Measurements from ENCODE around the gene KHDRBS2.

KHDRBS2 gene

DNA sequence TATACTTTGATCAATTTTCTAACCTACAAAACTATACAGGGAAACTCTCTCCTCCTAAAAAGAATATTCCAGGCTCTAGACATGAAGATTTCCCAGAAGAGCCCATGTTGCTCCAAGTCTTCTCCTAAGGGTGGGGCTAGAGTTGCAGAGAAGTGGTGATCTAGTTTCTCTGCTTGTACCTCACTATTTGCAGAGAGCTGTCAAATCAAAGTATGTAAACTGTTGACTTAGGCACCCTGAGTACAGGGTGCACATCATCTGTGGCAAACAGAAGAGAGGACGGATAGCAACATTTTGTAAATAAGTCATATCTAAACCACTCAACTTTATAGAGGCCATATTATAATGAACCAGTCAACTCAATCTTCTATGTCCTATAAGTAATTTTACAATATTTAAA is 250.1 kb downstream of the KHDRBS2 start:
- no peaks in the 10 kb centered on the region for H3K4me1 Mint-ChIP-seq (ENCODE audit: low read depth)
- no peaks in the 10 kb centered on the region for H3K27me3 Mint-ChIP-seq (ENCODE audit: low read depth)
- no peak overlapping the region for H3K4me3 Mint-ChIP-seq
- H3K9me3 Mint-ChIP-seq: peaks cover 17% of the 10 kb centered on the region
- no peaks in the 10 kb centered on the region for H3K36me3 Mint-ChIP-seq (ENCODE audit: low read depth)
- no peak overlapping the region for H3K27ac Mint-ChIP-seq

DNA sequence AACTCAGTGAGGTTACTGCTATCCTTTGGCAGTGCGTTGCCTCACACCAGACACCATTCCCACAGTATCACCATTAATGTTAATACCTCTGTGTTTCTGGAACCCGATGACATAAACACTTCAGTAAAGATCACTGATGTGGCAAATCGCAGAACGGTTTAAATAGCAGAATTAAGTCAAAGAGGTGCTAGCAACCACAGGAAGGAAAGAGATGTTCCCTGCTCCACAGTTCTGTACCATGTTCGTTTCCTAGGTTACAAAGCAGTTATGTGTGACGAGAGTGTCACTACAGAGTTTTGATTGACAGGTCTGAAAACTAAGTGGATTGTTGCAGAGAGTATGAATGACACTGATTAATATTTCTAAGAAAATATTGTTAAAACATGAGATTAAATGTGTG is 272.3 kb downstream of the KHDRBS2 start:
- peaks cover 6% of the 10 kb centered on the region for H3K9me3 Mint-ChIP-seq
- H3K4me3 Mint-ChIP-seq: no peak overlapping the region
- H3K27ac Mint-ChIP-seq: no peak overlapping the region
- H3K36me3 Mint-ChIP-seq (ENCODE audit: low read depth): no peaks in the 10 kb centered on the region
- no peaks in the 10 kb centered on the region for H3K27me3 Mint-ChIP-seq (ENCODE audit: low read depth)
- no peaks in the 10 kb centered on the region for H3K4me1 Mint-ChIP-seq (ENCODE audit: low read depth)

DNA sequence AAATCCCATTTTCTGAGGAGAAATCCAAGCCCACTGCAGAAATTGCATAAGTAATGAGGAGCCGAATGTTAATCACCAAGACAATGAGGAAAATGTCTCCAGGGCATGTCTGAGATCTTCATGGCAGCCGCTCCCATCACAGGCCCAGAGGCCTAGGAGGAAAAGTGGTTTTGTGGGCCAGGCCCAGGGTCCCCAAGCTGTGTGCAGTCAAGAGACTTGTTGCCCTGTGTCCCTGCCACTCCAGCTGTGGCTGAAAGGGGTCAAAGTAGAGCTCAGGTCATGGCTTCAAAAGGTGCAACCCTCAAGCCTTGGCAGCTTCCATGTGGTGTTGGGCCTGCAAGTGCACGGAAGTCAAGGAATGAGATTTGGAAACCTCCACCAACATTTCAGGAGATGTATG is 276.6 kb downstream of the KHDRBS2 start:
- Mint-ChIP-seq H3K9me3 (peaks cover 12% of the 10 kb centered on the region), H3K4me3 (no peak overlapping the region), H3K36me3 (ENCODE audit: low read depth) (no peaks in the 10 kb centered on the region), H3K27me3 (ENCODE audit: low read depth) (no peaks in the 10 kb centered on the region), H3K27ac (no peak overlapping the region), H3K4me1 (ENCODE audit: low read depth) (no peaks in the 10 kb centered on the region)

DNA sequence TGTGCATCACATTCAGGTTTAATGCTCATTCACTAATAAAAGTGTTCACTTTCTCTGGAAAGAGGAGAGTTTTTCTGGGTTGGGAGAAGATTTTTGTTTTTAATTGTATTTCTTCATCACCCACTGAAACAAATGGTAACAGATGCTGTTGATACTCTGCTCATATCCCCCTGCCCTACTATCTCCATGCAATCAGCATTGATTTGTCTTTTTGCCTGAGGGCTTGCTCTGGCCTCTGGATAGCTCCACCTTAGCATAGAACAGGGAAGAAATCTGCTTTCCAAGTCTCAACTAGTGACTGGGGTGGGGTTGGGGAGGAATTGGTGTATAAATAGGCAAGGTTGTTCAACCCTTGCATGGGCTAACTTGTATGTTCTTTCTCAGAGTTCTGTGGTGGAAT is 296.4 kb downstream of the KHDRBS2 start:
- H3K27ac Mint-ChIP-seq: no peak overlapping the region
- no peaks in the 10 kb centered on the region for H3K27me3 Mint-ChIP-seq (ENCODE audit: low read depth)
- no peak overlapping the region for H3K4me3 Mint-ChIP-seq
- no peaks in the 10 kb centered on the region for H3K36me3 Mint-ChIP-seq (ENCODE audit: low read depth)
- peaks cover 12% of the 10 kb centered on the region for H3K9me3 Mint-ChIP-seq
- H3K4me1 Mint-ChIP-seq (ENCODE audit: low read depth): no peaks in the 10 kb centered on the region

DNA sequence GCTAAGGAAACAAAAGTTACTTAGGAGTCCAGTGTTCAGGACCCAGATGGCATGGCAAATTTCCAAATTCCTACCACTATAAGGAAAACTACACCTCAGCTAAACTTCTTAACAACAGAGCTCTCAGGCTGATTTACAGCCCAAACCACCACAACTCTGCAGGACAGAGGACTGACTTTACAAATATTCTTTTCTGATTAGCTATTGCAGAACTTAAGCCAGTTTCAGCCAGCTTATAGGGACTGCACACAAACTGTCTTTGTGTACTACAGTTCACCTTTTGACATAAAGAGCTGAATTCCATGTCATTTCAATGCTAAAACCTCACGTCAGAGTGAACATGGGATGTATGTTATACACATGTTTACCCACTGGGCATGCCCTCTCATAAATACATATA is 305.4 kb downstream of the KHDRBS2 start:
- H3K4me3 Mint-ChIP-seq: no peak overlapping the region
- H3K27ac Mint-ChIP-seq: no peak overlapping the region
- no peaks in the 10 kb centered on the region for H3K4me1 Mint-ChIP-seq (ENCODE audit: low read depth)
- H3K9me3 Mint-ChIP-seq: peaks cover 9% of the 10 kb centered on the region
- H3K27me3 Mint-ChIP-seq (ENCODE audit: low read depth): no peaks in the 10 kb centered on the region
- no peaks in the 10 kb centered on the region for H3K36me3 Mint-ChIP-seq (ENCODE audit: low read depth)

DNA sequence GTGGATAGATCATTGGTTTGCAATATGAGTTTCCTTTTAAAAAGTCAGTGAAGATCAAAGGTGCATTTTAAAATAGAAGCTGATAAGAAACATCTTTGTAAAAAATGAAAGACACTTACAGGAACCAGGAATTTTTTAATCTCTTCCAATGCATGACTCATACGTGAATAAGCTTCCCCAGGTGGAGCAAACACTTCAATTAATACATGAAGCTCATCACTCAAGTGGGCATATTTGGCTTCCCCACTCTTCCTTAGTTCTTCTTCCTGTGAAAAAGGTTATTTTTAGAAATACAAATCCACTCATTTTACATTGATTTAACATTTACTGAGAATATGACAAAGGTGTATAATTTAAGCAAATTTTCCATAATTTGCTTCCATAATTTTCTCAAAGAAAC is 308.1 kb downstream of the KHDRBS2 start:
- Mint-ChIP-seq H3K36me3 (ENCODE audit: low read depth) (no peaks in the 10 kb centered on the region), H3K9me3 (peaks cover 5% of the 10 kb centered on the region), H3K4me3 (no peak overlapping the region), H3K4me1 (ENCODE audit: low read depth) (no peaks in the 10 kb centered on the region), H3K27ac (no peak overlapping the region), H3K27me3 (ENCODE audit: low read depth) (no peaks in the 10 kb centered on the region)

DNA sequence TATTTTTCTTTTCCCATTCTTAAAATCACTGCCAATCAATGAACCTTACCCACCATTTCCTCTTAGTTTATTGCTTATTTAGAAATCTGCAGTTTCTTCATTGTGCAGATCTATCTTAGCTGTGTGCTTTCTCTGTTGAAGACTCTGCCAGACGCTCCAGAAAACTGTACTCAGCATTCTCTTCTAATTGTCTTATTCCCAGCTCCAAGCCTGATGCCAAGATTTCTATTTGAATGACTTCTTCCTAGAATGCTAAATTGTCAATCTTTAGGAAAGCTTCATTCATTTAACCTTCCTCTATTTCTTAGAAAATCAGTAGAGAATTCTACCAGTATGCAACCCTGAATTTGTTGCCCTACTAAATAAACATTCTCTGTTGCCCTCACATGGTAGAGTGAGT is 308.9 kb downstream of the KHDRBS2 start:
- Mint-ChIP-seq H3K4me3 (no peak overlapping the region), H3K9me3 (peaks cover 5% of the 10 kb centered on the region), H3K27ac (no peak overlapping the region), H3K27me3 (ENCODE audit: low read depth) (no peaks in the 10 kb centered on the region), H3K36me3 (ENCODE audit: low read depth) (no peaks in the 10 kb centered on the region), H3K4me1 (ENCODE audit: low read depth) (no peaks in the 10 kb centered on the region)

DNA sequence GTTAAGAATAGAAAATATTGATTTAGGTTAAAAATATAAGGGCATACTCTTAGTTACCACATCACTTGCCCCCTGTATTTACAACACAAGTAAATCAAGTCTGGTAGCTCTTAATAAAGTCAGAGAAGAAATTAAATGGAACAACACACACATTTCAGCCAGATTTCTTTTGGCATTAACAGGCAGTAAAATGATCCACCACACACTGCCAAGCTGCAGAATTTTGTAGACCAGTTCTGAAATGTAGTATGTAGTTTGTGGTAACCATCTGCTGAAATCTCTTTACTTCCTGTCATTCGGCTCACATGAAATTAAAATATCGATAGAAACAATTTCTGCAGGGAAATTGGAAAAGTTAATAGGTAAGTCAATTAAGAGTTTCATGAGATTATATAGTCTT is 326.8 kb downstream of the KHDRBS2 start:
- Mint-ChIP-seq H3K36me3 (ENCODE audit: low read depth) (no peaks in the 10 kb centered on the region), H3K9me3 (peaks cover 34% of the 10 kb centered on the region), H3K4me3 (no peak overlapping the region), H3K27ac (no peak overlapping the region), H3K27me3 (ENCODE audit: low read depth) (no peaks in the 10 kb centered on the region), H3K4me1 (ENCODE audit: low read depth) (no peaks in the 10 kb centered on the region)

DNA sequence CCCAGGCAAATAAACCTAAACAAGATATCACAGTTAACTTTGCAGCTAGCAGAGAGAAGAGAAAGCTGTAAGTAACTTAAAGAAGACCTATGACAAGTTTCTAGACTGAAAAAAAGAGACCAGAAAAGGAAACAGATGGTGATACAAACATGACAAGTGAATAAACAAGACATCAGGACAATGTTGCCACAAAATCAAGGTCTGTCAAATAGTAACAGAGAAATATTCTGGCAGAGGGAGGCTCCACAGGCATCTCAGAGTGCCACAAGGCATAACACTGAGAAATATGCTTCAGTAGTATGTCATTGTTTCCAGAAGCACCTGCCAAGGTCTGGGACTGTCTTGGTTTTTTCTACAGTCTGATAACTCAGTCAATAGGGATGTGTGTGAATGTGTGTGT is 332.2 kb downstream of the KHDRBS2 start:
- no peaks in the 10 kb centered on the region for H3K36me3 Mint-ChIP-seq (ENCODE audit: low read depth)
- no peaks in the 10 kb centered on the region for H3K27me3 Mint-ChIP-seq (ENCODE audit: low read depth)
- no peaks in the 10 kb centered on the region for H3K4me1 Mint-ChIP-seq (ENCODE audit: low read depth)
- no peak overlapping the region for H3K4me3 Mint-ChIP-seq
- H3K9me3 Mint-ChIP-seq: peaks cover 40% of the 10 kb centered on the region
- H3K27ac Mint-ChIP-seq: no peak overlapping the region

DNA sequence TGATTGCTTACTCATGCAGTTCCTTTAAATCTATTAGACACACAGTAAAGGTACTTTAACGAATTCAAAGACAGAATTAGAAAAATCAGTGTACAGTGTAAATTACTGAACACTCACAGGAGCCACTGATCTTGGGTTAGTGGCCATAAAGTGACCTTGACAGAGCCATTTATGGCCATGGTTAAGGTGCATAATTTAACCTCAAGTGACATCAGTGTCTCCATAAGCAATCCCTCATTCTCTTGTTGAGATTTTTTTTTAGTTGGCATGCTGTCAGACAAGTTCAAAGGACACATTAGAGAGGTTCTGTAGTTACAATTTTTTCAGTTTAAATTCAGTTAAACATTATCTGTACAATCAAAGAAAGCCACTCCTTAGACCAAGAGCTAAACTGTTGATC is 334.4 kb downstream of the KHDRBS2 start:
- Mint-ChIP-seq H3K27ac (no peak overlapping the region), H3K27me3 (ENCODE audit: low read depth) (no peaks in the 10 kb centered on the region), H3K9me3 (peaks cover 25% of the 10 kb centered on the region), H3K4me1 (ENCODE audit: low read depth) (no peaks in the 10 kb centered on the region), H3K36me3 (ENCODE audit: low read depth) (no peaks in the 10 kb centered on the region), H3K4me3 (no peak overlapping the region)

DNA sequence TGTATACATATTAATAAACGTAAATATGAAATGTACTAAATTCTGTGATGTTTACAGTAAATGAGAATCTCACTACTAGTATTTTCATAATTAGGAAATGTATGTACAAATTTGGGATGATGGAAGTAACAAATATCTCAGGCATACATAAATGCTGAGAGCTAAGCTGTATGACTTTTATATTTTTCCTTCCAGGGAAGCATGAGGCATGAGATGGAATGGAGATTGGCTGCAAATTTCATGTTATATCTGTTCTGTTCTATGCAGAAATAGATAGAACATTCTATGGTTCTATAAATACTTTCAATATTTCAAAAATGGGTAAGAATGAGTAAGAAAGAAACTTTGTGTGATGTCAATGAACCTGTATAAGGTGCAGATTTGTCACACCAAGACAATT is 335.2 kb downstream of the KHDRBS2 start:
- H3K4me1 Mint-ChIP-seq (ENCODE audit: low read depth): no peaks in the 10 kb centered on the region
- H3K9me3 Mint-ChIP-seq: peaks cover 19% of the 10 kb centered on the region
- H3K27ac Mint-ChIP-seq: no peak overlapping the region
- no peak overlapping the region for H3K4me3 Mint-ChIP-seq
- no peaks in the 10 kb centered on the region for H3K36me3 Mint-ChIP-seq (ENCODE audit: low read depth)
- H3K27me3 Mint-ChIP-seq (ENCODE audit: low read depth): no peaks in the 10 kb centered on the region

DNA sequence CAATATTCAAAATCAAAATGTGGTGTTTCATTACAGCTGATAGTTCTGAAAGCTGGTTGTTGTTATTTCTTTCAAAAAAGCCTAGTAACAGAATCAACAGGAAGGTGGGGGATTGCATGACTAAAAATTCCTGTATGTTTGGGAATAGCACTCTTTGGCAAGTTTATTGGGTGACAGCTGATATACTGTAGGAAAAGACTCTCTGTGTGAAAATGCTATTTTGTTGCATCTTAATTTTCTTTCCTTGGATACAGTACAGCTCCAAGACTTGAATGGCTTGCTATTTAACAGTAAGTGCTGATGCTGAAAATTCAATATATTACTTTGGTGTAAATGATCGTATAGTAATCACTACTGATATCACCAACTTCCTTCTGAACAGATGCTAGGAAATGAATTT is 336.1 kb downstream of the KHDRBS2 start:
- H3K4me1 Mint-ChIP-seq (ENCODE audit: low read depth): no peaks in the 10 kb centered on the region
- H3K9me3 Mint-ChIP-seq: peaks cover 19% of the 10 kb centered on the region
- H3K4me3 Mint-ChIP-seq: no peak overlapping the region
- no peaks in the 10 kb centered on the region for H3K27me3 Mint-ChIP-seq (ENCODE audit: low read depth)
- no peaks in the 10 kb centered on the region for H3K36me3 Mint-ChIP-seq (ENCODE audit: low read depth)
- H3K27ac Mint-ChIP-seq: no peak overlapping the region

DNA sequence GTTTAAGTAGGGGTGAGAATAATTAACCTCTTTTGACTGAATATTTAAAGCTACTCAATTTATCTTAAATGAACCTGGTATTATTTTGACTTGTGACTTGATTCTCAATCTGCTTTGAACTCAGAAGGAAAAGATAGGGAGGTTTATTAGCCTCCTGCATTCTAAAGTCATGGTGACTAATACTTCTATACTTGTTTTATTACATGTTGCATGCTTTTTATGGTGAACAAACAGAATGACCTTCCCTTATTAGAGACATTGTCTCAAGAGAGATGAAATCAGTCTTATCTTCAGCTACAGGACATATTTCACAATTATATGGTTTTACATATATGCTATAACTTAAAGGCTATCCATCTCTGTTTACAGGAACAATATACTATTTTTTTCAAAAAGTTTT is 336.9 kb downstream of the KHDRBS2 start:
- H3K27me3 Mint-ChIP-seq (ENCODE audit: low read depth): no peaks in the 10 kb centered on the region
- no peak overlapping the region for H3K4me3 Mint-ChIP-seq
- peaks cover 22% of the 10 kb centered on the region for H3K9me3 Mint-ChIP-seq
- no peak overlapping the region for H3K27ac Mint-ChIP-seq
- H3K4me1 Mint-ChIP-seq (ENCODE audit: low read depth): no peaks in the 10 kb centered on the region
- H3K36me3 Mint-ChIP-seq (ENCODE audit: low read depth): no peaks in the 10 kb centered on the region

DNA sequence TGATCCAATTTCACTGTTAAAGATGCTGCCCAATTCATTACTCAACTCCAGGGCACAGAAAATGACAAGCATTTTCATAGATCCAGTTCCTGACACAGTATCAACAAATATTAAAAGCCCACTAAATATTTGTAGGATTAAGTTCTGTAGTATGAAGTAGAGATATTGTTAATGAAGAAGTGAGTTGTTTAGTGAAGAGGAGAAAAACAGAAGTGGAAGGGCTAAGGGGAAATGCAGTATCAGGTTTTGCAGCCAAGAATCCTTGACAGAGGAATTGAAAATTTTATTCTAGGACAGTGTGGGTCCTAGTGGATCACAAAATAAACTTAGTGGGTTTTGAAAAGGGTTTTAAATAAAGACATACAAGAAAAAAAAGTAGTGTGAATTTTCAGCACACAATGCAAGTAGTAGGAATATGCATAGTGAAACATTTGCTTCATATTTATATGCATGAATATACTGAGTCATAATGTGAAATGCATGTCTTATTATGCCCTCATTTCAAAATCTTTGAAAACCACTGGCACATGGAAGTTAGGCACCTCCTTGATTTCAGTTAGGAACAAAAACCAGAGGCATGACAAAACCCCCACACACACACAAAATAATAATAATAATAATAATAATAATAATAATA is 338.6 kb downstream of the KHDRBS2 start:
- peaks cover 20% of the 10 kb centered on the region for H3K9me3 Mint-ChIP-seq
- H3K36me3 Mint-ChIP-seq (ENCODE audit: low read depth): no peaks in the 10 kb centered on the region
- H3K4me1 Mint-ChIP-seq (ENCODE audit: low read depth): no peaks in the 10 kb centered on the region
- no peak overlapping the region for H3K4me3 Mint-ChIP-seq
- H3K27ac Mint-ChIP-seq: no peak overlapping the region
- H3K27me3 Mint-ChIP-seq (ENCODE audit: low read depth): no peaks in the 10 kb centered on the region

DNA sequence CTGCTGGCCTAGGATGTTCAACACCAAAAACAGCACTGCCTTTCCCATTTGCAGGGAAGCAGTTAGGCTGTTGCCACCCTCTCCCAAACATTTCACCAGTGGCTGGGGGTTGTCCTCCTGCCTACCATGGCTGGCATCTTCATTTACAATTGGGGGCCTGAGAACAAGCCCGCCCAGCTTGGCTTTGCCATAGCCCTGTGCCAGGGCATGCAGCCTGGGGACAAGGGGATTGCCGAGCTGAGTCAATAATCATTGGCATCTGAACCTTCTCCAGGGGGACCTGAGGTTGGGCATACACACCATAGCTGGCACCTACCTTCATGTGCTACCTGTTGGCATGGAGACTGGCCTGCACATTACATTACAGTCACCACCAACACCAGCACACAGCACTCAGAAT is 345.1 kb downstream of the KHDRBS2 start:
- Mint-ChIP-seq H3K4me3 (no peak overlapping the region), H3K27me3 (ENCODE audit: low read depth) (no peaks in the 10 kb centered on the region), H3K9me3 (peaks cover 21% of the 10 kb centered on the region), H3K36me3 (ENCODE audit: low read depth) (no peaks in the 10 kb centered on the region), H3K4me1 (ENCODE audit: low read depth) (no peaks in the 10 kb centered on the region), H3K27ac (no peak overlapping the region)

DNA sequence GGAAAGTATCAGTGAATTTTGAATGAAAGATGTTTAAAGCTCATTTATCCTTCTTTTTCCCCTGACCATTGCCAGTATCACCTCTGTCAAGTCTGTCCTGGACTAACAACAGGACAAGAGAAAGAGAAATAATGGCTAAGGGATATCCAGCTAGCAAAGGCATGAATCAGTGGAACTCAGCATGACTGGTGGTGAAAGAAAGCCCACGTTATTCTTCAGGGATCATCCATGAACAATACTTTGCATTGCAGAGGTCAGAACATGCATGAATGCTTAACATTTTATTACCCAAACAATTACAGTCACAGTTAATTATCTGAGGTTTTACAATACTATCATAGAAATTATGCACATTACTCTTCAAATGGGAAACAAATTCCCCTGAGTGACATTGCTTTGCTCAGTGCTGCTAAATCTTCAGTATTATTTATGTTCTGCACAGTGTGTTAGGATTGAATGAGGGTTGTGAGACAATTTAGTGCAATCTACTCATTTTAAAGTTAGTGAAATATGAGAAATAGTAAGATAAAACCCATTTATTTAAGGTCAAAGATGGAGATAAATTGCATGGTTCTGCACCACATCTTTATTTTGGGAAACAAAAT is 350.7 kb downstream of the KHDRBS2 start:
- H3K27me3 Mint-ChIP-seq (ENCODE audit: low read depth): no peaks in the 10 kb centered on the region
- H3K4me3 Mint-ChIP-seq: no peak overlapping the region
- H3K36me3 Mint-ChIP-seq (ENCODE audit: low read depth): no peaks in the 10 kb centered on the region
- H3K9me3 Mint-ChIP-seq: peaks cover 17% of the 10 kb centered on the region
- no peak overlapping the region for H3K27ac Mint-ChIP-seq
- no peaks in the 10 kb centered on the region for H3K4me1 Mint-ChIP-seq (ENCODE audit: low read depth)

All from T-helper 1 cell treated with Interleukin-12 subunit alpha and Interleukin-12 subunit beta and Interleukin-4 antibody, amounts not matched to agents 30 μg/mL and 1 μg/mL, for 36 hours (primary cell).